HepG2 (cell line): Measurements from ENCODE around the gene ZNF621. TPM values are rescaled to one million over a fixed set of nuclear protein-coding genes. Genes with fewer than 3 reads are reported as not detected.

Experiments used
- ELF1 ChIP-seq: sonication (generic); formaldehyde crosslinking; IDR thresholded peaks from 2 replicates; pipeline ENCODE4 v1.4.0; 2020; ENCODE audit warnings: missing genetic modification reagents
- ETV5 ChIP-seq: IDR thresholded peaks from 2 replicates; pipeline ENCODE4 v1.6.1; 2018; ENCODE audit warnings: missing biosample characterization, missing genetic modification reagents, inconsistent platforms, borderline replicate concordance
- HCFC1 ChIP-seq: fragments of 150-350 bp; IDR thresholded peaks from 2 replicates; pipeline ENCODE4 v1.6.1; 2014; ENCODE audit warnings: low read depth, low read length
- HOXA5 ChIP-seq: sonication (generic); formaldehyde crosslinking; IDR thresholded peaks from 2 replicates; pipeline ENCODE4 v1.4.0; 2020; ENCODE audit warnings: missing genetic modification reagents
- MAX ChIP-seq: IDR thresholded peaks from 2 replicates; pipeline ENCODE4 v1.6.1; 2012; ENCODE audit warnings: inconsistent platforms
- MYC ChIP-seq: sonication (generic); formaldehyde crosslinking; IDR thresholded peaks from 2 replicates; pipeline ENCODE4 v1.9.0; 2021; ENCODE audit warnings: missing genetic modification reagents, borderline replicate concordance
- POLR2G ChIP-seq: fragments of 200-400 bp; formaldehyde crosslinking; IDR thresholded peaks from 2 replicates; pipeline ENCODE4 v1.6.1; 2018; ENCODE audit warnings: mild to moderate bottlenecking, low read depth, low read length, moderate library complexity
- SIX4 ChIP-seq: sonication (generic); formaldehyde crosslinking; IDR thresholded peaks from 2 replicates; pipeline ENCODE4 v1.4.0; 2020; ENCODE audit warnings: missing genetic modification reagents
- TCF7 ChIP-seq: sonication (generic); IDR thresholded peaks from 2 replicates; pipeline ENCODE4 v1.6.1; 2016; ENCODE audit warnings: antibody characterized with exemption, low read depth
- TEAD2 ChIP-seq: sonication (generic); formaldehyde crosslinking; IDR thresholded peaks from 2 replicates; pipeline ENCODE4 v1.9.0; 2021; ENCODE audit warnings: missing genetic modification reagents
- TFDP1 ChIP-seq: IDR thresholded peaks from 2 replicates; pipeline ENCODE4 v1.6.1; 2016; ENCODE audit warnings: missing compliant biosample characterization, missing genetic modification reagents, borderline replicate concordance
- ZBTB25 ChIP-seq: IDR thresholded peaks from 2 replicates; pipeline ENCODE4 v1.6.1; 2018; ENCODE audit warnings: missing genetic modification reagents
- ZBTB40 ChIP-seq, 2 experiments: fragments of 450-650 bp in 1 of 2; sonication (generic) in 1 of 2; formaldehyde crosslinking in 1 of 2; IDR thresholded peaks; 2 replicates each; pipeline versions ENCODE4 v1.6.1 to v1.8.0; 2016 to 2022; ENCODE audit warnings: antibody characterized with exemption in 1 of 2, mild to moderate bottlenecking in 1 of 2, missing genetic modification reagents in 1 of 2
- ZNF12 ChIP-seq: sonication (generic); formaldehyde crosslinking; IDR thresholded peaks from 2 replicates; pipeline ENCODE4 v1.5.0; 2020; ENCODE audit warnings: missing genetic modification reagents
- ZNF614 ChIP-seq: IDR thresholded peaks from 2 replicates; pipeline ENCODE4 v1.6.1; 2018; ENCODE audit warnings: missing biosample characterization, missing genetic modification reagents, inconsistent platforms, borderline replicate concordance
- ZNF776 ChIP-seq: sonication (generic); formaldehyde crosslinking; IDR thresholded peaks from 2 replicates; pipeline ENCODE4 v1.4.0; 2020; ENCODE audit warnings: mild to moderate bottlenecking, missing genetic modification reagents
- polyA plus RNA-seq, 8 experiments: library from polyadenylated mRNA; depleted of rRNA in 3 of 8; stranded (reverse) in 7 of 8; unstranded in 1 of 8; fragments of >200 nt; fragmentation: Illumina TruSeq in 4 of 8; extraction: Trizol in 4 of 8; gene quantifications; 2 replicates each; pipeline versions ENCODE4 v1.2.1 to v1.2.3, GENCODE V29; 2011 to 2016; ENCODE audit warnings: low read depth in 4 of 8, missing spikeins in 1 of 8, mixed read lengths in 1 of 8; ENCODE audit not compliant: insufficient read depth in 1 of 8
- total RNA-seq, 5 experiments: library from RNA; depleted of rRNA; stranded (reverse); fragments of >200 nt; fragmentation: Illumina TruSeq; extraction: Trizol; gene quantifications; 2 replicates each; pipeline ENCODE4 v1.2.3, GENCODE V29; 2016; ENCODE audit warnings: low read depth in 1 of 5

ZNF621 gene
- total and polyA plus RNA-seq, 2 of the 13 experiments (the other 11 are each of a cell fraction or from before 2014, with no cell fraction given): 13.2 to 14.9 TPM

GRCh38 chr3:40476478-40477470, 48.0 kb upstream of the ZNF621 start, which contains the start of gene ZNF619 (continued):
- TF ChIP-seq ZBTB40 (IDR thresholded peaks at IDR 0.05) (no peak), ZBTB40 (CRISPR knock-in tag; IDR thresholded peaks at IDR 0.05) (peak; percentile 37; the same call in 1 of the 2 replicates), TEAD2 (CRISPR knock-in tag) (no peak), ZBTB25 (no peak), TCF7 (no peak), TFDP1 (CRISPR knock-in tag) (peak; percentile 31; the same call in 1 of the 2 replicates), ZNF776 (CRISPR knock-in tag) (no peak), POLR2G (peak; percentile 82), ELF1 (CRISPR knock-in tag) (peak; percentile 81), HOXA5 (CRISPR knock-in tag) (peak; percentile 71; the same call in 1 of the 2 replicates), ZNF12 (CRISPR knock-in tag) (no peak), MYC (peak; percentile 36; the same call in 1 of the 2 replicates), ZNF614 (CRISPR knock-in tag) (no peak), SIX4 (CRISPR knock-in tag) (no peak), ETV5 (CRISPR knock-in tag) (0 out of 2 replicates have a peak, but pooled peaks have one; percentile 30), HCFC1 (peak; percentile 20; the same call in 1 of the 2 replicates), MAX (peak; percentile 38; the same call in 1 of the 2 replicates)
